ENCODE results near the gene PACRG. TPM values are rescaled to one million over a fixed set of nuclear protein-coding genes. Genes with fewer than 3 reads are reported as not detected.

PACRG gene
- total and polyA plus RNA-seq, 2 of the 13 experiments (the other 11 are each of a cell fraction or from before 2014, with no cell fraction given): 0.13 TPM; not detected in 1

- no peak for TF ChIP-seq MAF1 (CRISPR knock-in tag; IDR thresholded peaks at IDR 0.05; ENCODE audit: borderline replicate concordance)
- in situ Hi-C loops (cut with HindIII; ENCODE audit: extremely low pct_ligation_motif_present, low pct_unique_long_range_greater_than_20kb): no loop called here
- intact Hi-C loops (cut with micrococcal nuclease; ENCODE audit: unreplicated experiment): no loop called here
- H3K4me3 ChIP-seq (replicated peaks in 1 of 3; ENCODE audit: insufficient read depth in 1 of 3, low read depth in 2 of 3, low read length in 3 of 3): no peak overlapping the region
- WGBS (ENCODE audit: low lambda C conversion rate): 56% methylated on average over 6 of the region's 6 CpGs
- no peaks in the 10 kb centered on the region for H3K4me1 ChIP-seq (ENCODE audit: insufficient read depth, low read length)
- H3K79me2 ChIP-seq (ENCODE audit: insufficient read depth, low read length): no peaks in the 10 kb centered on the region
- CTCF ChIA-PET (ENCODE audit: low intra/inter-chr PET ratio, low total read pairs): no interaction called here
- no peak overlapping the region for H2AFZ ChIP-seq (ENCODE audit: low read length)
- no peak overlapping the region for H3K27ac ChIP-seq (ENCODE audit: extremely low read length, insufficient read depth, low read length)
- peaks cover 20% of the 10 kb centered on the region for H3K9me3 ChIP-seq (ENCODE audit: low read length)
- no peak for DNase-seq (ENCODE audit: low spot score)
- no peak overlapping the region for H3K9ac ChIP-seq (ENCODE audit: insufficient read depth, low read depth, low read length)
- no peak for ATAC-seq
- POLR2A ChIA-PET: no interaction called here
- H3K4me2 ChIP-seq (ENCODE audit: low read depth, low read length): no peak overlapping the region
- no peaks in the 10 kb centered on the region for H3K36me3 ChIP-seq (replicated peaks in 1 of 2; ENCODE audit: control insufficient read depth in 1 of 2, insufficient read depth in 2 of 2, low read length in 2 of 2)
- H4K20me1 ChIP-seq (ENCODE audit: insufficient read depth, low read length): no peaks in the 10 kb centered on the region
- no TSS peak for BruUV-seq (replicated peaks)
- H3K27me3 ChIP-seq (ENCODE audit: control insufficient read depth in 1 of 2, insufficient read depth in 2 of 2, low read length in 2 of 2): no peaks in the 10 kb centered on the region
- no peak for FAIRE-seq
These were observed 97.8 kb downstream of the PACRG start for GRCh38 chr6:162825597-162825996.

GRCh38 chr6:162829013-162829742 lies 101.4 kb downstream of the PACRG start:
- intact Hi-C loops (cut with micrococcal nuclease; ENCODE audit: unreplicated experiment): no loop called here

More at GRCh38 chr6:162829013-162829742, 101.4 kb downstream of the PACRG start:
- FAIRE-seq: no peak
- Histone ChIP-seq H3K4me2 (ENCODE audit: low read depth, low read length) (no peak overlapping the region), H3K9me3 (ENCODE audit: low read length) (peaks cover 28% of the 10 kb centered on the region; the same call in 1 of the 2 replicates), H2AFZ (ENCODE audit: low read length) (no peak overlapping the region), H3K4me1 (ENCODE audit: insufficient read depth, low read length) (no peaks in the 10 kb centered on the region), H3K36me3 (replicated peaks in 1 of 2; ENCODE audit: control insufficient read depth in 1 of 2, insufficient read depth in 2 of 2, low read length in 2 of 2) (no peaks in the 10 kb centered on the region), H3K27ac (ENCODE audit: extremely low read length, insufficient read depth, low read length) (no peak overlapping the region), H3K4me3 (replicated peaks in 1 of 3; ENCODE audit: insufficient read depth in 1 of 3, low read depth in 2 of 3, low read length in 3 of 3) (no peak overlapping the region), H4K20me1 (ENCODE audit: insufficient read depth, low read length) (no peaks in the 10 kb centered on the region), H3K27me3 (ENCODE audit: control insufficient read depth in 1 of 2, insufficient read depth in 2 of 2, low read length in 2 of 2) (no peaks in the 10 kb centered on the region), H3K9ac (ENCODE audit: insufficient read depth, low read depth, low read length) (no peak overlapping the region), H3K79me2 (ENCODE audit: insufficient read depth, low read length) (no peaks in the 10 kb centered on the region)
- in situ Hi-C loops (cut with HindIII; ENCODE audit: extremely low pct_ligation_motif_present, low pct_unique_long_range_greater_than_20kb): no loop called here
- DNase-seq (ENCODE audit: low spot score): no peak
- POLR2A ChIA-PET: no interaction called here
- BruUV-seq (replicated peaks): no TSS peak
- ATAC-seq: no peak
- 19% methylated on average over 8 of the region's 8 CpGs for WGBS (ENCODE audit: low lambda C conversion rate)
- TF ChIP-seq TP53 (CRISPR knock-in tag; conservative IDR thresholded peaks at IDR 0.05) (no peak), ISL2 (CRISPR knock-in tag; IDR thresholded peaks at IDR 0.05) (no peak), ZNF224 (CRISPR knock-in tag; IDR thresholded peaks at IDR 0.05) (no peak), BCLAF1 (IDR thresholded peaks at IDR 0.05) (no peak), YY1 (IDR thresholded peaks at IDR 0.05; ENCODE audit: insufficient read depth, insufficient replicate concordance, low read depth, low read length) (no peak), MXD4 (CRISPR knock-in tag; IDR thresholded peaks at IDR 0.05) (no peak)
- CTCF ChIA-PET (ENCODE audit: low intra/inter-chr PET ratio, low total read pairs): no interaction called here
